ENCODE data around the gene SUMO2.
"Not testable (repeated sequence)": the region's sequence is repeated elsewhere in the genome, so short reads cannot be mapped to it uniquely, and the experiment has no call there.

Gene SUMO2

GRCh38 chr17:75181608-75182318 is 996 bp downstream of the SUMO2 start:
- peak in 1 of 2 donors; percentile 14 for DNase-seq (ENCODE audit: low read depth in 2 of 2)

DNA sequence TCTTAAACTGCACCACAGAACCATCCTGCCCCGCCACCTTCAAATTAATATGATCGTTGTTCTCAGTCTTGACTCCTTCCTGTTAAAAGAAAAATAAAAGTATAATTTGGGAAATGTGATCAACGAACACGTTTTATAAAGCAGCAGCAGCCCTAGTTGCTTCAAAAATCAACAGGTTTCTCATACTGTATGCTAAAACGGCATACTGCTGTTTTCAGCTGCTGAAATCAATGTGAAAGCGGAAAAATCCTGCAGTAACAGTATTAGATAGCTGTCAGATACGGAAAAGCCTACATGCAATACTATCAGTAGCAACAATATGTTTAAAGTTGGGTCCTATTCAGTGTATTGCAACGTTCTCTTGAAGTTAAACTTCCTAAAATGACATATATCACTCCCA is 1.6 kb downstream of the SUMO2 start:
- no peak for DNase-seq (ENCODE audit: low read depth in 2 of 2)

DNA sequence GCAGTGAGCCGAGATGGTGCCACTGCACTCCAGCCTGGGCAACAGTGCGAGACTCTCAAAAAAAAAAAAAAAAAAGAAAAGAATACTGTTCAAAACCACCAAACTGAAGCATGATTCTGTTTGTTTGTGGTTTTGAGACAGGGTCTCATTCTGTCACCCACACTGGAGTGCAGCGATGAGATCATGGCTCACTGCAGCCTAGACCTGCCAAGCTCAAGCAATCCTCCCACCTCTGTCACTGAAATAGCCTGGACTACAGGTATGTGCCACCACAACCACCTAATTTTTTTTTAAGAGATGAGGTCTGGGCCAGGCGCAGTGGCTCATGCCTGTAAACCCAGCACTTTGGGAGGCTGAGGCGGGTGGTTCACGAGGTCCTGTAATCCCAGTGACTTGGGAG is 4.3 kb downstream of the SUMO2 start:
- DNase-seq (ENCODE audit: low read depth in 2 of 2): no peak

DNA sequence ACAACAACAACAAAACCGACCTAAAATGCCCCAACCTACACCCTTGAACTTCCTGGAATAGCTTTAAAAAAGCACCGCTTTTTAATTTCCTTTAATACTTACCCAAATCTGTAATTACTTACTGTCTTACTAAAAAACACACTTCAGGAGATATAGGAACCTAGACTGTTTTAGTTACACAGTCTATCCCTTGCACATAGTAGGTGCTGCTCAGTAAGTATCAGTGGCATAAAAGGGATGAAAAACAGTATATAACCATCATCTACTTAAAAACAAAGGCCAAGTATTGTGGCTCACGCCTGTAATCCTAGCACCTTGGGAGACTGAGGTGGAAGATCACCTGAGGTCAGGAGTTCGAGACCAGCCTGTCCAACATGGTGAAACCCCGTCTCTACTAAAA is 6.1 kb downstream of the SUMO2 start:
- no peak for DNase-seq (ENCODE audit: low read depth in 2 of 2)

DNA sequence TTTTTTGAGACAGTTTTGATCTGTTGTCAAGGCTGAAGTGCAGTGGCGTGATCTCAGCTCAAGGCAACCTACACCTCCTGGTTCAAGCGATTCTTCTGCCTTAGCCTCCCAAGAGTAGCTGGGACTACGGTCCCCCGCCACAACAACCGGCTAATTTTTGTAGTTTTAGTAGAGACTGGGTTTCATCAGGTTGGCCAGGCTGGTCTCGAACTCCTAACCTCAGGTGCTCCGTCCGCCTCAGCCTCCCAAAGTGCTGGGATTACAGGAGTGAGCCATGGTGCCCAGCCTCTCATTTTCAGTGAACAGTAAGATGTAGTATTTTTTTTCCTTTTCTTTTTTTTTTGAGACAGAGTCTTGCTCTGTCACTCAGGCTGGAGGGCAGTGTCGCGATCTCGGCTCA is 7.8 kb downstream of the SUMO2 start:
- DNase-seq (ENCODE audit: low read depth in 2 of 2): no peak

DNA sequence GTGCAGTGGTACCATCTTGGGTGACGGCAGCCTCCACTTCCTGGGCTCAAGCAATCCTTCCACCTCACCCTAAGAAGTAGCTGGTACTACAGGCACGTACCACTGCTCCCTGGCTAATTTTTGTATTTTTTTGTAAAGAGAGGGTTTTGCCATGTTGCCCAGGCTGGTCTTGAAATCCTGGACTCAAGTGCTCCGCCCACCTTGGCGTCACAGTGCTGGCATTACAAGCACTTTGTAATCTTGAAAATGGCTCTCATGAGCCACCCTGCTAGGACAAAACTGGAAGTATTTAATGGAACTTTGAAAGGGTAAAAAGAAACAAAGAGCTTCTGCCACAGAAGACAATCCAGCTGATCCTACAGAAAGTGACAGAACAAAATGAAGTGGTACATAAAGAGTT is 9.2 kb downstream of the SUMO2 start:
- no peak for DNase-seq (ENCODE audit: low read depth in 2 of 2)

DNA sequence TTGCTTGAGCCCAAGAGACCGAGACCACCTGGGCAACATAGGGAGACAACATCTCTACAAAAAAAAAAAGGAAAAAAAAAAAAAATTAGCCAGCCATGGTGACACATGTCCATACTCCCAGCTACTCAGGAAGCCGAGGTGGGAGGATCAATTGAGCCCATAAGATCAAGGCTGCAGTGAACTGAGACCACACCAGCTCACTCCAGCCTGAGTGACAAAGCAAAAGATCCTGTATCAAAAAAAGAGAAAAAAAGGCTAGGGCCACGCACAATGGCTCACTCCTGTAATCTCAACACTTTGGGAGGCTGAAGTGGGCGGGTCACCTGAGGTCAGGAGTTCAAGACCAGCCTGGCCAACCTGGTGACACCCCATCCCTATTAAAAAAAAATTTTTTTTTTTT is 13.8 kb downstream of the SUMO2 start:
- no peak for DNase-seq (ENCODE audit: low read depth in 2 of 2)

GRCh38 chr17:75164606-75165005 is 18.2 kb downstream of the SUMO2 start:
- DNase-seq (ENCODE audit: low read depth in 2 of 2): not testable (repeated sequence)

DNA sequence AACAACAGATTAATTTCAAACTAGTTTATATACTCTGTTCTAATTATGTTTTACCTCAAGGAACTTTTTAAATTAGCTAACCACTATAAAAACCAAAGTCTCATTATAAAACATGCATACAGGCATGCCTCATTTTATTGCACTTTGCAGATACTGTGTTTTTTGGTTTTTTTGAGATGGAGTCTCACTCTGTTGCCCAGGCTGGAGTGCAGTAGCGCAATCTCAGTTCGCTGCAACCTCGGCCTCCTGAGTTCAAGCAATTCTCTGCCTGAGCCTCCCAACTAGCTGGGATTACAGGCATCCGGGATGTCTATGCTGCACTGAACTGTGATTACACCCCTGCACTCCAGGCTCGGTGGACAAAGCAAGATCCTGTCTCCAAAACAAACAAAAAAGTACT is 19.7 kb downstream of the SUMO2 start:
- DNase-seq (ENCODE audit: low read depth in 2 of 2): no peak

GRCh38 chr17:75160211-75160610 is 22.5 kb downstream of the SUMO2 start:
- DNase-seq (ENCODE audit: low read depth in 2 of 2): no peak

DNA sequence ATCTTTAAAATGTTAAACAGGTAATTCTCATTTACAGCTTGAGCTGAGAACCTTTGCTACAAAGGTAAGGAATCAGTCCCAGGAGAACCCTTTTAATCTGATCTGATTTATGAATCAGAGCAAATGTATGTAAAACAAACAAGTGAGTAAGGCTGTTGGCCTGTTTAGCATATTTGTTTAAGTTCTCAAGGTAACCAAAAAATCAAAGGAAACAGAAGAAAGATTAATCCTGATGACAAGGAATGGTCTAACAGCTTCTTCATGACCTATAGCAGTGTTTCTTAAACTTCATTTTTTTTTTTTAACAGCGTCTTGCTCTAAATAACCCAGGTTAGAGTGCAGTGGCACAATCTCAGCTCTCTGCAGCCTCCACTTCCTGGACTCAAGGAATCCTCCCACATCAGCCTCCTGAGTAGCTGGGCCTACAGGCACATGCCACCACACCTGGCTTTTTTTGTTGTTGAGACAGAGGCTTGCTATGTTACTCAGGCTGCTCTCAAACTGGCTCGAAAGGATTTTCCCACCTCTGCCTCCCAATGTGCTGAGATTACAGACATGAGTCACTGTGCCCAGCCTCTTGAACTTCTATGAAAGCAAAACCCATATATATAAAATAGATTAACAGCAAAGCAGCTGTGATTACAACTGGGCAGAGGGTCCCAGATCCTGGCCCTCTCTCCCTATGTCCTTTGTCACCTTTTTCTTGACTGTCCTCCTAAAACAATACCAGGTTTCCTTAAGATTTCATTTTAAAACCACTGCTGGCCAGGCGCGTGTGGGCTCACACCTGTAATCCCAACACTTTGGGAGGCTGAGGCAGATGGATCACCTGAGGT is 23.3 kb downstream of the SUMO2 start:
- DNase-seq (ENCODE audit: low read depth in 2 of 2): no peak

DNA sequence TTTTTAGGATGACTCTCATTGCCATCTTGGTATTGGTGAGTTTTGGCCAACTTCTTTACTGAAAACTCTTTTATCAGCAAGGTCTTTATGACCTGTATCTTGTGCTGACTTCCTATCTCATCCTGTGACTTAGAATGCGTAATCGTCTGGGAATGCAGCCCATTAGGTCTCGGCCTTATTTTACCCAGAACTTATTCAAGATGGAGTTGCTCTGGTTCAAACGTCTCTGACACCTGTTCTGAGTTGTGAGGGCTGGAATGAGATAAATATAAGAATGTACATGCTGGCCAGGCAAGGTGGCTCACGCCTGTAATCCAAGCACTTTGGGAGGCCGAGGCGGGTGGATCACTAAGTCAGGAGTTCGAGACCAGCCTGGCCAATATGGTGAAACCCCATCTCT is 24.3 kb downstream of the SUMO2 start:
- DNase-seq (ENCODE audit: low read depth in 2 of 2): not testable (repeated sequence)

DNA sequence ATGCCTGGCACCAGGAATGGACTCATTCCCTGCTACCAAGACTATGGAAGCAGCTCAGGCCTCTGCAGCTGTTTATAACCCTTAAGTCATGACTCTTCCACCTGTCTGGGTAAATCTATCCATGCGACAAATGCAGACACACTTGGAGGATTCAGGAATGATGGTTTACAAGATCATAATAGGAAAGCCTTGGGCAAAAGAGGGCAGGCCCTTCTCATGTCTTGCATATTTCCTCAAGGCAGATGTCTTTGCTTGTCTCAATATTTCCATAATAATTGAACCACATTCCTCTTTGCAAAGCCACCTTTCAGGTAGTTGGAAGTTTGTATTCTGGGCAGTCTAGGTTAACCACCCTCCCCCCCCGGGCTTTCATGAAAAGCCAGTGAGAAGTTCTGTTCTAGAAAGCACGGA is 27.6 kb downstream of the SUMO2 start:
- DNase-seq (ENCODE audit: low read depth in 2 of 2): no peak

GRCh38 chr17:75154195-75155106 is 28.3 kb downstream of the SUMO2 start, which contains the start of gene JPT1:
Gene JPT1 (minus strand): TSS chr17:75154512. CDS start chr17:75154397, 115 bp downstream.
- peak; percentile 92 to 96 for DNase-seq (ENCODE audit: low read depth in 2 of 2)

- peak in 1 of 2 donors; percentile 4 for DNase-seq (ENCODE audit: low read depth in 2 of 2)
Measured at GRCh38 chr17:75153780-75154194, 29.0 kb downstream of the SUMO2 start.

GRCh38 chr17:75152922-75153779 is 29.6 kb downstream of the SUMO2 start:
- no peak for DNase-seq (ENCODE audit: low read depth in 2 of 2)

DNA sequence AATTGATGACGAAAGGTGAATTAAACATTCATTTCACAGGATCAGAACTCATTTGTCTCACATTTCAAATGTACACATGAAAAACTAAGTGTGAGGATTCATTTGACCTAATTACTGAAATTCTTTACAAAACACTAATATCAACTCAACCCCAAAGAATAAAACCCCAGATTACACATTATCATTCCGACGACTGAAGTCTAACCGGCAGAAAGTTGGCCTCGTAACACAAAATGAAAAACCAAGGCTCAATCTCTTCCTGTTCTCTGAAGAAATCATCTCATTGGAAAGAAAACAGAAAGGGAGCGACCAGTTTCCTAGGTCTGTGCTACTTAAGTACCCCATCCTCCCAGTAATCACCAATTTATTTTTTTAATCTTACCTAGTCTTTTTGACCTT is 30.2 kb downstream of the SUMO2 start:
- DNase-seq (ENCODE audit: low read depth in 2 of 2): no peak

DNA sequence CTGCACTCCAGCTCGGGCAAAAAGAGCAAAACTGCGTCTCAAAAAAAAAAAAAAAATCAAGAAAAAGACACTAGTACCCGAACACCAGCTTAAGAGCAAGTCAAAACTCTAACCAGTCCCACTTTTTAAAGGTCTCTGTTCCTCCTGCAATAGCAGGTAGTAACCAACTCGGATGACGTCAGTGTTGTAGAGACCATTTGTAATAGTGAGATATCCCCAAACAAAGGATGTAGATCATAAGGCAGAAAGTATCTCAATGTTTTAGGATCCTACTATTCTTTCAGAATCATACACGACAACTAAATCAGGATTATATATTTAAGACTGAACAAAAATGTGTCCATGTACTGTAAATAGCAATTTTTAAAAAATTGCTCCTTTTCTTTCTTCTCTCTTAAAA is 30.8 kb downstream of the SUMO2 start:
- no peak for DNase-seq (ENCODE audit: low read depth in 2 of 2)

GRCh38 chr17:75147878-75148546 is 34.7 kb downstream of the SUMO2 start:
- no peak for DNase-seq (ENCODE audit: low read depth in 2 of 2)

DNA sequence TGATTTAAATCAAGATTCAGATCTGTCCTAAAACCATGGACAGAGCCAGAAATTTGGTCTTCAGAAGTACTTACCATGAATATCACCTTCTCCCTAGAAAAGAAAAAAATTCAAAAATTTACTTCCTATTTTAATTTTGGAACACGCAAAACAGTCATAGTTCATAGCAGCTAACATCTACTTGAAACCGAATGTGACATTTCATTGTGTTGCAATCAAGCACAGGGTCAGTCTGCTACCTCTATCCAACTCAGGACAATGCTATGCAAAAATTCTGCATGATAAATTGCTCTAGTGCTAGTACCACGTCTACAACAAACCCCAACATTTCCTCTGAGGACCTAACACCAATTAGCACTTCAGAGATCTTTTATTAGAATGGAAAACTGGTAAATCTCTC is 36.2 kb downstream of the SUMO2 start:
- no peak for DNase-seq (ENCODE audit: low read depth in 2 of 2)
